GM19099 (cell line): ENCODE measurements around the gene MTRFR.

Experiments used
- POLR2A ChIP-seq: IDR thresholded peaks from 3 replicates; pipeline ENCODE4 v1.6.1; 2011; ENCODE audit warnings: low read depth; ENCODE audit not compliant: insufficient read length; ENCODE audit errors: extremely low read depth

MTRFR gene

GRCh38 chr12:123232807-123233504 is at the start of gene MTRFR, which contains the start of gene MPHOSPH9:
MTRFR (plus strand) TSS chr12:123233436; CDS start chr12:123253675, 20,239 bp downstream.
MPHOSPH9 (minus strand) TSS chr12:123233141; CDS start chr12:123230364, 2,777 bp downstream.
- TF ChIP-seq POLR2A, result peak; percentile 100

DNA sequence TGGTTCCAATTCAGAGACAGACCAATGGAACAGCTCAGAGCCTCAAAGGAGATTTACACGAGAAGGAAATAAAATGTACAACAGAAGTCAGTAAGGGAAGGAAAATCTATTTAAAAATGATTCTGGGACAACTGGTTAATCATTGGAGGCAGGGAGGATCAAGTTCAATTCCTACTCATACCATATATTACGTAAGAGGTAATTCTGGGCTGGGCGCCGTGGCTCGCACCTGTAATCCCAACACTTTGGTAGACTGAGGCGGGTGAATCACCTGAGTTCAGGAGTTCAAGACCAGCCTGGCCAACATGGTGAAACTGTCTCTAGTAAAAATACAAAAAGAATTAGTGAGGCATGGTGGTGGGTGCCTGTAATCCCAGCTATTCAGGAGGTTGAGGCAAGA is 45.6 kb upstream of the MTRFR start:
- no peak for TF ChIP-seq POLR2A

GRCh38 chr12:123199936-123200335 is 33.3 kb upstream of the MTRFR start:
- TF ChIP-seq POLR2A, result no peak

DNA sequence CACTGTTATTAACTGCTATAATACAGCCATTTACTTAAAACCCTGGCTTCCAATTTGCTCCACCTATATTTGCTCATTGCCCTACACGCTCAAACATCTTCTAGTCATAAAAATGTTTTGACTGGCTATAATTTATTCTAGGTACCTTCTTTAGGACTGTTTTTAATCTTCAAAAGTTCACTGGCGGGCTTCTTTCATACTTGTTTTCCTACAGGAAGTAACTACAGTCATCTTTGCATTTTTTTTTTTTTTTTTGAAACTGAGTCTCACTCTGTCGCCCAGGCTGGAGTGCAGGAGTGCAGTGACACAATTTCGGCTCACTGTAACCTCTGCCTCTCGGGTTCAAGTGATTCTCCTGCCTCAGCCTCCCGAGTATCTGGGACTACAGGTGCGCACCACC is 32.8 kb upstream of the MTRFR start:
- no peak for TF ChIP-seq POLR2A

DNA sequence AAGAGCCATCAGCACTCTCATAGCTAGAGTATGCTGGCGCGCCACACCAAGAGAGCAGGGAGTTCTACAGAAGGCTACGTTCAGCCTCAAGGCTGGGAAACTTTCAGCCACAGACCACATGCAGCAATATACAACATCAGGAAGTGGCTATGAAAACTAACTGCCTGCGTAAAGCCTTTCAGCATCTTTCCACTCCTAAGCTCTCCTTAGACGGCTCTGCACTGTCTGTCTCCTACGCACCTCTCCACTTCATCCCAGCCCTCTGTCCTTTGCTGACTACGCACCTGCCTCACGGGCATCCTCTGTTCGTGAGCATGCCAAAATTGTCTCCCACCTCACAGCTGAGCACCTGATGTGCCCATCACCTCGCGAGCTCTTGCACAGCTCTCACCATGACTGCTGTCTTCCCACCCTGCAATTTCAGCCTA is 10.0 kb upstream of the MTRFR start:
- TF ChIP-seq POLR2A, result no peak

- TF ChIP-seq POLR2A, result no peak
These were observed 7.8 kb upstream of the MTRFR start for GRCh38 chr12:123225443-123225842.

DNA sequence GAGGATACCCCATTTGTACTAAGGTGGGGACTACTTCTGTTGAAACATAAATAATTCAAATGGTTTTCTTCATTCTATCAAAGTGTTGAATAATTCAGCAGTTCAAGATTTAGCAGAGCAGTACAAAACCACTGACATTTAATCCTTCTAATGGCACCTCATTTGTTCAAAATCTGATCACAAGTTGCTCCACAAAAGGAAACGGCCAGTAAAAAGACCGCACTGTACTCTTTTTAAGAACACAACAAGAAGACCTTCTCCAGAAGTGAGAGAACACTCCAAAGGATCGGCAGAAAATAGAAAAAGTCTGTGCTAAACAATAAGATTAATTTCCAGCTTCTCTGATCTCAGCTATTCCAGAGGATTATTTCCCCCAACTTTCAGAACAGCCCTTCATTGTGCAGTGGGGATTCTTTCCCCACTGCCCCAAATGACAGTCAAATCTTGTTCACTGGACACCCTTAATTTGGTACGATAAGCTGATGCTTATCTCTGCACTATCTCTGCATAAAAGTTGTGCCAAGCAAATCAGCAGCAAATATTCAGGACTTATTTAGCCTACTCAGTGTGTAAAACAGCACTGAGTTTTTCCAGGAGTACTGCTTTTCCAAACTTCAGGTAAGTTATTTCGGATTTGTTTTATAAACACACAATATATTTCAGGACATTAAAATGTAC is 5.5 kb upstream of the MTRFR start:
- no peak for TF ChIP-seq POLR2A

DNA sequence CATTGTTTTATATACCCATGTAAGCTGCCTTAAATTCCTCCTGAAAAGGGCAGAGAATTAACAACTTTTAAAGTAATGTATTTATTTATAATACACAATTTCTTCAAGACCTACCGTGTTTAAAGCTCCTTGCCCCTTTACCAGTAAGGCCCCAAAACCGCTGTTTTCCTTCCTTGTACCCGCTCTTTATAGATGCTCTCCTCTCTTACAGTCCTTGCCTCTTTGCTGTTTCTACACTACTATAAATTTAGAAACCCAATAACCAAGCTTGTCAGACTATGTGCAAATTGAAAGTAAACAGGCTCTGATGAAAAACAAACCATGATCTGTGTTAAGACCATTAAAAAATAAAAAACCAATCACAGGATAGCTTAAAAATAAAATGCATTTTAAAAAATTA is 4.2 kb upstream of the MTRFR start:
- TF ChIP-seq POLR2A, result no peak

DNA sequence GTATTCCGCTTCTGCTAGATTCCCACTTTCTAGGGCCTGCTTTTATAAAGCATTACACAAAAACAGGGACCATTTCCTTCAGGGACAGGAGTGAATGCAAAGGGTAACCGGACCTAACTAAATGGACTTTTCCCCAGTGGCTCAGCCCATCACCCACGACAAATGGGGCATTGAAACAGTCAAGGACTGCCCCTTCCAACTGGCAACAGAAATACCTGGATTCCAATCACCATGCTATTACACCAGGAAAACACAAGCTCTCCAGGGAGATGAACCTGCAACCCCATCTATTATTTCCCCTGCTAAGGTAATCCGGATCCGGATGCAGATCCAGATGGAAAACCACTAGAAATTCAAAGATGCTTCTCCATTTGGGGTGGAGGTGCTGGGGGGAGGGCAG is 1.3 kb upstream of the MTRFR start:
- TF ChIP-seq POLR2A, result no peak

GRCh38 chr12:123232472-123232806 is 797 bp upstream of the MTRFR start:
- TF ChIP-seq POLR2A, result no peak

GRCh38 chr12:123233505-123234308 is 471 bp downstream of the MTRFR start:
- no peak for TF ChIP-seq POLR2A

- no peak for TF ChIP-seq POLR2A
These were observed 4.6 kb downstream of the MTRFR start for GRCh38 chr12:123237646-123238329.

GRCh38 chr12:123238330-123238682 is 5.1 kb downstream of the MTRFR start:
- TF ChIP-seq POLR2A, result no peak

DNA sequence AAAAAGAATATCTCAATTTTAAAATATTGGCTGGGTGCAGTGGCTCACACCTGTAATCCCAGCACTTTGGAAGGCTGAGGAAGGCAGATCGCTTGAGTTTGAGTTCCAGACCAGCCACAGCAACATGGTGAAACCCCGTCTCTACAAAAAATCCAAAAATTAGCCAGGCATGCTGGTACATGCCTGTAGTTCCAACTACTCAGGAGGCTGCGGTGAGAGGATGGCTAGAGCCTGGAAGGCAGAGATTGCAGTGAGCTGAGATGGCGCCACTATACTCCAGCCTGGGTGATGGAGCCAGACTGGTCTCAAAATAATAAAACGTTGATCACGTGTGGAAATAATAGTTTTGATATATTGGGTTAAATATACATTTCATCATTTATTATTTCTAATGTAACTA is 5.7 kb downstream of the MTRFR start:
- no peak for TF ChIP-seq POLR2A
